ENCODE measurements around the gene TRIAP1.
A peak's percentile ranks its signal among the peaks of the same experiment; 100 is the strongest.
"Not testable (repeated sequence)": the region's sequence is repeated elsewhere in the genome, so short reads cannot be mapped to it uniquely, and the experiment has no call there.

Gene TRIAP1

DNA sequence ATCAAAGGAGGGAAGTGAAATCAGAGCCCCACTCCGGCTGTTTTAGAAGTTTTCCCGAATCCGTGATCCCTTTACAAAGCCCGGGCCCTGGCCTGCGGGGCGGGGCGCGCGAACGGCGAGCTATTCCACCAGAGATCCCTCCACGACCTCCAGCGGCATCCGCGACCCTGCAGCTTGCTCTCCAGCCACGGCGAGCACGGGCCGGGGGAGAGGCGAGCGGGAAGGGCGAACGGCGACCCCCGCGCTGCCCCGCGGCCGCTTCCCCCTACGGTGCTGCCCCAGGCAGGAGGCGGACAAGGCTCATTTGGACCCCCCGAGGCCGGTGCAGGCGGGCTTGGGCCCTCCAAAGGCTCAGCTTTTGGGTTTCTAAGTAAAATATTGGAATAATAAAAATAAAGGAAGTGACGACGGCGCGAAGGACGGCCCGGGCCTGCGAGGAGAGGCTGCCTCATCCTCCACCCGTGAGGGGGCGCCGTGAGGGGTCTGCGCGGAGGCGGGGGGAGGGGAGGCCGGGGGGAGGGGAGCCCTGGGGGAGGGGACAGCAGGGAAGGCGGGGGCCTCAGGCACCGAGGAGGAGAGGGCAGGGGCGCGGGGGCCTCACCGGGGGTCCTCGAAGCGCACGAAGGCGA is 22.8 kb upstream of the TRIAP1 start:
- no peak for DNase-seq (ENCODE audit: low read depth)

- no peak for DNase-seq (ENCODE audit: low read depth)
Measured at GRCh38 chr12:120468325-120468820, 22.2 kb upstream of the TRIAP1 start.

DNA sequence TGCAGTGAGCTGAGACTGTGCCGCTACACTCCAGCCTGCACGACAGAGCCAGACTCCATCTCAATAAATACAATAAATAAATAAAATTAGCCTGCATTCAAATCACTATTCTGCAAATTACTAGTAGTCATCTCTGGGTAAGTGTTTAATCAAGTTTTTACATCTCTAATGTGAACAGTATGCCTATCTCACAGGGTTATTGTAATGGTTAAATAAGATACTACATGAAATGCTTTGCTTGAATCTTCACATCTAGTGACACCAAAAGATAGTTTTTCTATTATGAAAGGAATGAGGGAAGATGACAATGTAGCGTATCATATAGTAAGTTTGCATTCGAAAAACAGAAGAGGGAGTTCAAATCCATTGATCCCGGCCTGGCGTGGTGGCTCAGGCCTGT is 21.3 kb upstream of the TRIAP1 start:
- no peak for DNase-seq (ENCODE audit: low read depth)

DNA sequence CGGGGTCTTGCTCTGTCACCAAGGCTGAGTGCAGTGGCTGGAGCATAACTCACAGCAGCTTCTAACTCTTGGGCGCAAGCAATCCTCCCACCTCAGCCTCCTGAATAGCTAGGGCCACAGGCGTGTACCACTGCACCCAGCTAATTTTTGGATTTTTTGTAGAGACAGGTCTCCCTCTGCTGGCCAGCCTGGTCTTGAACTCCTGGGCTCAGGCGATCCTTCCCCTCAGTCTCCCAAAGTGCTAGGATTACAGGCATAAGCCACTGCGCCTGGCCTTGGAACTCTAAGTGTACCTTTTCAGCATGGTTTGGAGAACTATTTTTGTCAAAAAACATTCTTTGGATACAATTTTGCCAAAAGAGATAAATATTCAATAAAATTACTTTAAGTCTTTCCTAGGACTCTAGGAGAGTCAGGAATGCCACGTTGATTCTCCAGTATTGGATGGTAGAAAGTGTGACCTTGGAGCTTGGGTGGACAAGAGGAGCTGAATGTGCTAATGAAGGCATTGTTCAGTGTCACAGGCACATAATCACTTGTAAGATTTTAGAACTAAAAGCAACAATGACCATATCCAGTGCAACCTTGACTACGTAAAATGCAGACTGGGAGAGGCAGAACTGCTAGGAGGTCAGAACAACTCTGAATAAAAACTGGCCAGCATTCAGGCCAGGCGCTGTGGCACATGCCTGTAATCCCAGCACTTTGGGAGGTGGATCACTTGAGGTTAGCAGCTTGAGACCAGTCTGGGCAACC is 20.6 kb upstream of the TRIAP1 start:
- no peak for DNase-seq (ENCODE audit: low read depth)

DNA sequence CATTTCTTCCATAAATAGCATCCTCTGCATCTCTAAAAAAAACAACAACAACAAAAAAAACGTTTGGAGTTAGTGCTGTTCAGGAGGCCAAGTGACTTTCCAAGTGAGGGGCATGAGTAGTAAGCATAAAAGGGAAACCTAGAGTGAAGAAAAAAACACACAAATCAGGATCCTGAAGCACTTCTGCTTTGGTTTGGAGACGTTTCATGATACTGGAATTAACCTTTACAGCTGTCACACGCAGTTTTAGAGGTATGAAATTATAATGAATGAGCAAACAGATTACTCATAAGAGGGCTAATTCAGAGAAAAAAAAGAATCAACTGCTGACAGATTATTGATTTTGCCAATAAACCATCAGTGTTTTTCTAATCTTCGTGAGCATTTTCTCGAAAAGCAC is 19.6 kb upstream of the TRIAP1 start:
- no peak for DNase-seq (ENCODE audit: low read depth)

GRCh38 chr12:120463712-120464111 is 17.5 kb upstream of the TRIAP1 start:
- DNase-seq (ENCODE audit: low read depth), result no peak

GRCh38 chr12:120462099-120462640 is 16.0 kb upstream of the TRIAP1 start:
- DNase-seq (ENCODE audit: low read depth), result no peak

GRCh38 chr12:120460157-120460556 is 14.0 kb upstream of the TRIAP1 start:
- no peak for DNase-seq (ENCODE audit: low read depth)

- DNase-seq (ENCODE audit: low read depth), result no peak
Measured at GRCh38 chr12:120457133-120457532, 10.9 kb upstream of the TRIAP1 start.

- no peak for DNase-seq (ENCODE audit: low read depth)
Measured at GRCh38 chr12:120455302-120455701, 9.1 kb upstream of the TRIAP1 start.

DNA sequence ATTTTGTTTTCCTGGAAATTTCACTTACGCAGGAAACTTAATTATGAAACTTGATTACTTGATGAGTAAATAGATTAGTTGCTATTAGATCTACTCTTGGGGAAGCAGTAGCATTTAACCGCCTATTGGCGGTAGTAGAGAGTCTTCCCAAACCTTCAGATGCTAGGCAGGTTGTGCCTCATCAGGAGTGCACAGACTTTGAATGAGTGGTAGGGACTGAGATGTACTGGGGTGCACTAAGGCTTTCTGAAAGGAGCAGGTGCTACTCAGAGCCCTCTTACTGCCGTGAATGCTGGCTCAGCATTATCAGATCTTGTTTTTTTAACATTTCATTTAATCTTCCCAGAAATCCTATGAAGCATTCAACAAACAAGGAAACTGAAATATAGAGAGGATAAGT is 7.8 kb upstream of the TRIAP1 start:
- DNase-seq (ENCODE audit: low read depth), result no peak

GRCh38 chr12:120453060-120453750 is 7.0 kb upstream of the TRIAP1 start:
- DNase-seq (ENCODE audit: low read depth), result no peak

GRCh38 chr12:120452524-120452923 is 6.3 kb upstream of the TRIAP1 start:
- not testable (repeated sequence) for DNase-seq (ENCODE audit: low read depth)

GRCh38 chr12:120447992-120448391 is 1.8 kb upstream of the TRIAP1 start:
- no peak for DNase-seq (ENCODE audit: low read depth)

GRCh38 chr12:120446844-120447178 is 627 bp upstream of the TRIAP1 start:
- DNase-seq (ENCODE audit: low read depth), result not testable (repeated sequence)

- no peak for DNase-seq (ENCODE audit: low read depth)
Measured at GRCh38 chr12:120444676-120445075, 1.5 kb downstream of the TRIAP1 start.

GRCh38 chr12:120439646-120440247 is 6.4 kb downstream of the TRIAP1 start:
- peak; percentile 58 for DNase-seq (ENCODE audit: low read depth)

GRCh38 chr12:120438495-120439198 is 7.5 kb downstream of the TRIAP1 start:
- DNase-seq (ENCODE audit: low read depth), result no peak

- DNase-seq (ENCODE audit: low read depth), result peak; percentile 96
Measured at GRCh38 chr12:120437735-120438494, 8.3 kb downstream of the TRIAP1 start, which contains the start of gene COX6A1. TSS of gene COX6A1 (plus strand) at chr12:120438113. CDS start at chr12:120438127, 14 bp downstream.

- no peak for DNase-seq (ENCODE audit: low read depth)
Measured at GRCh38 chr12:120432772-120433525, 13.2 kb downstream of the TRIAP1 start.
